NCI-H2227 (cell line): ENCODE measurements around the gene HBG1.
"Not testable (repeated sequence)": the region's sequence is repeated elsewhere in the genome, so short reads cannot be mapped to it uniquely, and the experiment has no call there.

Experiments
- DNase-seq: peaks from one replicate; lab custom pipeline; 2025; ENCODE audit not compliant: unreplicated experiment; lab: John Stamatoyannopoulos, UW

The HBG1 gene

DNA sequence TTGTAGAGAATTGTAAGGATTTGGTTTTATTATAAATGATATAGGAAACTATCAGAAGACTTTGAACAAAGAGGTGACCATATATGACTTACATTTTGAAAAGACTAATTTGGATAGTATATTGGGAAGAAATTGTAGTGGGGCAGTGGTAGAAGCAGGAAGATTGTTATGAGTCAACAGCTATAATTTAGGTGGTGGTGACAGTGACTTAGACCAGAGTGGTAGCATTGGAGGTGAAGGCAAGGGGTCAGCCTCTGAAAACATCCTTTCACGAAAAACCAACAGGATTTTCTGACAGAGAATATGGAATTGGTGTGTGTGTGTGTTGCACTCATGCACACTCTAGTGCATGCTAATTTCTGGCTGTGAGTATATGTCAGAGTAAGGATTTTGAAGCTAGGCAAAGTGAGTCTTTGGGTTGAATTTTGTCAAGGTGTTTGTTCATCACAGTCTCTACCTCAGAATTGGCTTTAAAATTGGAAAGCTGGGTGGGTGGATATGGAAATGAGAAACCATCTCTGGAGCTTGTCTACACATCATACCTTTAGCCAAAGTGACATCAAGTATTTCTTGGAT is 28.2 kb upstream of the HBG1 start:
- DNase-seq = no peak

DNA sequence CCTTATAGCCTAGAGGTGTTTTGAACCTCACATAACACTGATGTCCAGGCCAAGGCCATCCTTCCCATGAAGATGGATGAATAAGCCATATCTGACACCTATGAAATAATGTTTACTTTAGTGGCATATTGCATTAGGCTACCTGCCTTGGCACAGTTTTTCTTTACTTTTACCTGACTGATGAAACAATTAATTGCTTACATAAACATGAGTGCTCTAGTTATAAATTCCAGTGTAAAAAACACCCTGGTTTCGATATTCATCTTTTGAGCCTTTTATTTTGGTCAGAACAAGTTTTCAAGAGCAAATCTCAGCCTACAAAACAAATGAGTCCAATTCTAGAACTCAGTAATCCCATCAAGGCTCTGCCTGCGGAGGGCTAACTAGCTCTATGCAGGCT is 27.0 kb upstream of the HBG1 start:
- DNase-seq = no peak

DNA sequence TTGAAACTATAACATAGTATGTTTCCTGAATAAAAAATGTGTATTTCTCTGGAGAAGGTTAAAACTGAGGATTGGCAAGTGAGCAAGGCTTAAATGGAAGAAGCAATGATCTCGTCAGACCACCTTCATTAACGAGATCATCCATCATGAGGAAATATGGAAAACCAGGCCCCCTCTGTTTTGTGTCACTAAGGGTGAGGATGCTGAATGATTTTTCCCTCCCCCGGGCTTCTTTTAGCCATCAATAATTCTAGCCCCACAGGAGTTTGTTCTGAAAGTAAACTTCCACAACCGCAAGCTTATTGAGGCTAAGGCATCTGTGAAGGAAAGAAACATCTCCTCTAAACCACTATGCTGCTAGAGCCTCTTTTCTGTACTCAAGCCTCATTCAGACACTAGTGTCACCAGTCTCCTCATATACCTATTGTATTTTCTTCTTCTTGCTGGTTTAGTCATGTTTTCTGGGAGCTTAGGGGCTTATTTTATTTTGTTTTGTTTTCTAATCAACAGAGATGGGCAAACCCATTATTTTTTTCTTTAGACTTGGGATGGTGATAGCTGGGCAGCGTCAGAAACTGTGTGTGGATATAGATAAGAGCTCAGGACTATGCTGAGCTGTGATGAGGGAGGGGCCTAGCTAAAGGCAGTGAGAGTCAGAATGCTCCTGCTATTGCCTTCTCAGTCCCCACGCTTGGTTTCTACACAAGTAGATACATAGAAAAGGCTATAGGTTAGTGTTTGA is 25.9 kb upstream of the HBG1 start:
- DNase-seq = no peak

- DNase-seq = no peak
These were observed 24.7 kb upstream of the HBG1 start for GRCh38 chr11:5274395-5274794.

GRCh38 chr11:5272395-5273017 is 22.8 kb upstream of the HBG1 start:
- no peak for DNase-seq

- no peak for DNase-seq
These were observed 20.1 kb upstream of the HBG1 start, which contains the start of gene HBE1 for GRCh38 chr11:5269715-5270147. Gene HBE1 (minus strand): TSS chr11:5269945. CDS start chr11:5269890, 55 bp downstream.

- DNase-seq = no peak
These were observed 17.4 kb upstream of the HBG1 start for GRCh38 chr11:5267033-5267563.

DNA sequence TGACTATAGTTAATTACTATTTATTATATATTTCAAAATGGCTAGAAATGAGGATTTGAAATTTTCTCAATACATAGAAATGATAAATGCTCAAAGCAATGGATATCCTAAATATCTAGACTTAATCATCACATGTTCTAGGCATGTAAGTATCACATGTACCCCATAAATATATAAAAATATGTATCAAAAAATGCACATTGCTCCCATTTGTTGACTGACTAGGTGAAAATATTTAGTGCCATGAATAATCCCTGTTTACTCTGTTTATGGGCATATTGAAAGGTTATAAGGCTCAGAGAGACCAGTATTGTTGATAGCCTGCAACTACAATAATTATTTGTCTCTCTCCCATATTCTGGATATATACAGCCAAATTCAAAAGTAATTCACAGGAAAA is 17.0 kb upstream of the HBG1 start:
- DNase-seq = no peak

- no peak for DNase-seq
These were observed 16.2 kb upstream of the HBG1 start for GRCh38 chr11:5265832-5266231.

DNA sequence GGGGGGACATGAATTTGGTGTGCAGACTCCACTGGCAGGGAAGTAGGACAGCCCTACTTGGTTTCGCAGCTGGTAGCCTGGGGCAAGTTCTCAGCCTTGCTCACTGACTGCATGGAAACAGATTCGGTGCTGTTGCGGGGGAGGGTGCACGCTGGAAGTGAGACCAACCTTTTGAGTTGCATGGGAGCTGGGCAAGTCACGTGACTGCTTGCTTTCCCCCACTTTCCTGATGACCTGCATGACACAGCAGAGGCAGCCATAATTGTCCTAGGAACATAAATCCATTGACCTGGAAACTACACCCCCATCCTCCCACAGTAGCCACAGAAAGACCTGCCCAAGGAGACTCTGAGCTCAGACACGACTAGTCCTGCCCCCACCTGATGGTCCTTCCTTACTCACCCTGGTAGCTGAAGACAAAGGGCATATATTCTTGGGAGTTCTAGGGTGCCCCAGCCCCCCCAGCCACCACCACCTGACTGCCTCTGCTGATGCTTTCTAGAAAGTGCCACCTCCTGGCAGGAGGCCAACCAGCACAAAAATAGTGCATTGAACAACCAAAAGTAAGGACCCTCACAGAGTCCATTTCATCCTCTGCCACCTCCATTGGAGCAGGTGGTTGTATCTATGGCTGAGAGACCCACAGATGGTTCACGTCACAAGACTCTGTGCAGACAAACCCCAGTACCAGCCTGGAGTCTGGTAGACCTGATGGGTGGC is 9.0 kb upstream of the HBG1 start:
- no peak for DNase-seq

DNA sequence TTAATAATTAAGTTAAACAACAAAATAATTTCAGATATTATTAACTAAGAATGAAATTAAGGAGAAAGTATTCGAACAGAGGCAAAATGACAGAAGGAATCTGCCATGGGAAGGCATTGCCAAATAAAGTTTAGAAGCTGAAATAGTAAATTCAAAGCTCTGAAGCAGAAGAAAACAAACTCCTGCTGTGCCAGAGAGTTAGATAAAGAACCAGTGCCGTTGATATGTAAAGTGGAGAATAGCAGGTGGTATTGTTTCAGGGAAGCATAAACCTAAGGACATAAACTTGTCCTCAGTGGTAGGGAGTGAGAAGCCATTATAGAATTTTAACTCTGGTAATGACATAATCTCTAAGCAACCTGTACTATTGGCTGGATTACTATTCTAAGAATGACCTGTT is 7.6 kb upstream of the HBG1 start:
- no peak for DNase-seq

GRCh38 chr11:5254646-5255413 is 5.2 kb upstream of the HBG1 start, which contains the start of gene HBG2:
Gene HBG2 (minus strand): TSS chr11:5254781. CDS start chr11:5254728, 53 bp downstream.
- DNase-seq = not testable (repeated sequence)

DNA sequence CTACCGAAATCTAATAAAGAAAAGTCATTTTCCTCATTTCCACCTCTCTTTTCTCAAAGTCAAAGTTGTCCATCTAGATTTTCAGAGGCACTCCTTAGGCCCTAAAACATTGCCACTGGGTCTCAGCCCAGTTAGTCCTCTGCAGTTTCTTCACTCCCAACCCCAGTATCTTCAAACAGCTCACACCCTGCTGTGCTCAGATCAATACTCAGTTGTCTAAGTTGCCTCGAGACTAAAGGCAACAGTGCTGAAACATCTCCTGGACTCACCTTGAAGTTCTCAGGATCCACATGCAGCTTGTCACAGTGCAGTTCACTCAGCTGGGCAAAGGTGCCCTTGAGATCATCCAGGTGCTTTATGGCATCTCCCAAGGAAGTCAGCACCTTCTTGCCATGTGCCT is 4.4 kb upstream of the HBG1 start:
- not testable (repeated sequence) for DNase-seq

DNA sequence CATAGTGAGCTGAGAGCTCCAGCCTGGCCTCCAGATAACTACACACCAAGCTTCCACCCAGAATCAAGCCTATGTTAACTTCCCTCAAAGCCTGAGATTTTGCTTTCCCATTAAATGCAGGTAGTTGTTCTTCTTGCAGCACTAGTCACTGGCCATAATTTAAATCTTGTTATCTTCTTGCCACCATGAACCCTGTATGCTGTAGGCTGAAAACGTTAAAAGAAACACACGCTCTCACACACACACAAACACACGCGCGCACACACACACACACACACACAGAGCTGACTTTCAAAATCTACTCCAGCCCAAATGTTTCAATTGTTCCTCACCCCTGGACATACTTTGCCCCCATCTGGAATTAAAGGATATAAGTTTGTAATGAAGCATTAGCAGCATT is 3.8 kb upstream of the HBG1 start:
- DNase-seq = not testable (repeated sequence)

DNA sequence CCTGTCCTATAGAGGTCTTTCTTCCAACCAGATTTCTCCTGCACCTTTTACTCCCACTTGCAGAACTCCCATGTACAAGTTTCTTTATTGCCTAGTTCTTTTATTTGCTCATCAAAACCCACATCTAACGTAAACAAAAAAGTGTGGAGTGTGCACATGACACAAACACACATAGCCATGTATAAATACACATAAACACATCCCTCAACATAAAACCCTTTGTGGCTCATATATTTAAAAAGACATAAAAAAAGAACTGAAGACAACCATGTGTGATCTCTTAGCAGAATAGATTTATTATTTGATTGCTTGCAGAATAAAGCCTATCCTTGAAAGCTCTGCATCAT is 3.2 kb upstream of the HBG1 start:
- DNase-seq = no peak

DNA sequence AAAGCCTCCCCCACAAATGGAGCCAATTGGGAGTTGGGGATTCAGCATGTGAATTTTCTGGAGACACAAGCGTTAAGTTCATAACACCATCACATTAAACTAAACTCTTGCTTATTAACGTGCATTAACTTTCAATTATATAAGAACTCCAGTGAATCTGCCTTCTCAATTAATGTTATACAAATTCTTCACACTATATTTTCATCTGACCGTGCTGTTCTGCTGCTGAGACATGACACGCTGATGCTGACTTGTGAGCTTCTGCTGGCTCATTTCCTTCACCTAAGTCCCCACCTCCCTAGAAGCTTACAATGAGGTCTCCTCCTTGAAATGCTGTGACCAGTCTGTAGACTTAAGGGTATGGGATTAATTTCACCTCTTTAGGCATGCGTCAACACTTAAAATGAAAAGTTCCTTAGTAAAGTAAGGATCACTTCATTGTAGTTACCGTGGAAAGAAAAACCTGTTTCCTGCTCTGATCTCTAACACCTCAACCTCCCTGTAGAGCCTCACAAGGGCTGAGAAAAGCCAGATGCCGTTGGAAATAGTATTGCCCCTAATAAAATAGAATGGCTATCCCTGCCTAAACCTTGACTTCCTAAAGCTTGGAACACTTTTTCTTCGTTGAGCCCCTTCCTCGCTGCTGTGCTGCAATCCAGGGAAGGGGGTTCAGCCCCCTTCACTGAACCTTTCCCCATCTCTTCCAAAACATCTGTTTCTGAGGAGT is 2.7 kb upstream of the HBG1 start:
- no peak for DNase-seq

- DNase-seq = no peak
These were observed 2.1 kb upstream of the HBG1 start for GRCh38 chr11:5251746-5252145.

DNA sequence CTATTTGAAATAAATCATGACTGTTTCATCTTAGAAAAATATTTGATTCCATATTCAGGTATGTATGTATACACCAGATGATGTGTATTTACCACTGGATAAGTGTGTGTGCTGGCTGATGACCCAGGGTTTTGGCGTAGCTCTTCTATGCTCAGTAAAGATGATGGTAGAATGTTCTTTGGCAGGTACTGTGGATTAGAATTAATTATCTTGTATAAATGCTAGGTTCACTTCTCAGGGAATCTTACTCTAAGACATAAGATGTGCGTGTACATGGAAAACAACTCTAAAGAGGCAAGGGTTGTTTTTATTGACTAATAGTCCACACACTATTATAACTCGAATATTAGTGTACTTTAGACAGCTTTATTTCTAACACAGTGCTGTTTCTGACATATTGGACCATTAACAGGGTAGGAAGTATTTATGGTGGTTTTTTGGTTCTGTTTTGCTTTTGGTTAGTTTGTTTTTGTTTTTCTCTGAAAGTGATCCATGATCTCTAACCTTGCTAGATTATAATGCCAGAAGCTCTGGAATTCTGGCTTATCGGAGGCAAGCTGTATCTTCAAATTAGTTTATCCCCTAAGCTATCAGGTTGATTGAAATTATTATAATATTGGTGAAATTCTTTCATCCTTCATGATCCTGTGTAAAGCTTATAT is 1.0 kb upstream of the HBG1 start:
- DNase-seq = no peak

DNA sequence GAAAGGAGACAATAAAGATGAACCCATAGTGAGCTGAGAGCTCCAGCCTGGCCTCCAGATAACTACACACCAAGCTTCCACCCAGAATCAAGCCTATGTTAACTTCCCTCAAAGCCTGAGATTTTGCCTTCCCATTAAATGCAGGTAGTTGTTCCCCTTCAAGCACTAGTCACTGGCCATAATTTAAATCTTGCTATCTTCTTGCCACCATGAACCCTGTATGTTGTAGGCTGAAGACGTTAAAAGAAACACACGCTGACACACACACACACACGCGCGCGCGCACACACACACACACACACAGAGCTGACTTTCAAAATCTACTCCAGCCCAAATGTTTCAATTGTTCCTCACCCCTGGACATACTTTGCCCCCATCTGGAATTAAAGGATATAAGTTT is 1.2 kb downstream of the HBG1 start:
- not testable (repeated sequence) for DNase-seq
